ENCODE data around the gene PDSS1.
"Not testable (repeated sequence)": the region's sequence is repeated elsewhere in the genome, so short reads cannot be mapped to it uniquely, and the experiment has no call there.

Gene PDSS1, protein sequence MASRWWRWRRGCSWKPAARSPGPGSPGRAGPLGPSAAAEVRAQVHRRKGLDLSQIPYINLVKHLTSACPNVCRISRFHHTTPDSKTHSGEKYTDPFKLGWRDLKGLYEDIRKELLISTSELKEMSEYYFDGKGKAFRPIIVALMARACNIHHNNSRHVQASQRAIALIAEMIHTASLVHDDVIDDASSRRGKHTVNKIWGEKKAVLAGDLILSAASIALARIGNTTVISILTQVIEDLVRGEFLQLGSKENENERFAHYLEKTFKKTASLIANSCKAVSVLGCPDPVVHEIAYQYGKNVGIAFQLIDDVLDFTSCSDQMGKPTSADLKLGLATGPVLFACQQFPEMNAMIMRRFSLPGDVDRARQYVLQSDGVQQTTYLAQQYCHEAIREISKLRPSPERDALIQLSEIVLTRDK

GRCh38 chr10:26697163-26697921 is at the start of gene PDSS1:
Gene PDSS1, plus strand, starts transcription at chr10:26697701. Its CDS starts 11 bp downstream, at chr10:26697712.
- DNase-seq (ENCODE audit: low read depth), result peak; percentile 74

GRCh38 chr10:26648245-26648636 is 49.3 kb upstream of the PDSS1 start:
- DNase-seq (ENCODE audit: low read depth), result not testable (repeated sequence)

GRCh38 chr10:26650406-26650805 is 47.1 kb upstream of the PDSS1 start:
- DNase-seq (ENCODE audit: low read depth), result no peak

GRCh38 chr10:26651476-26651875 is 46.0 kb upstream of the PDSS1 start:
- not testable (repeated sequence) for DNase-seq (ENCODE audit: low read depth)

GRCh38 chr10:26653004-26653403 is 44.5 kb upstream of the PDSS1 start:
- no peak for DNase-seq (ENCODE audit: low read depth)

GRCh38 chr10:26655746-26656145 is 41.8 kb upstream of the PDSS1 start:
- no peak for DNase-seq (ENCODE audit: low read depth)

DNA sequence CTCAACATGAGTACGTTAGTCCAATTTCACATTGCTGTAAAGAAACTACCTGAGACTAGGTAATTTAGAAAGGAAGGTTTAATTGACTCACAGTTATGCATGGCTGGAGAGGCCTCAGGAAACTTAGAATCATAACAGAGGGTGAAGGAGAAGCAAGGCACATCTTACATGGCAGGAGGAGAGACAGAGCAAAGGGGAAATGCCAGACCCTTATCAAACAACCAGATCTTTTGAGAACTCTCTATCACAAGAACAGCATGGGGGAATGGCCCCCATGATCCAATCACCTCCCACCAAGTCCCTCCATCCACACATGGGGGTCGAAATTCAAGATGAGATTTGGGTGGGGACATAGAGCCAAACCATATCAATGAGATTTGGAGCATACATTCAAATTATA is 34.6 kb upstream of the PDSS1 start:
- no peak for DNase-seq (ENCODE audit: low read depth)

DNA sequence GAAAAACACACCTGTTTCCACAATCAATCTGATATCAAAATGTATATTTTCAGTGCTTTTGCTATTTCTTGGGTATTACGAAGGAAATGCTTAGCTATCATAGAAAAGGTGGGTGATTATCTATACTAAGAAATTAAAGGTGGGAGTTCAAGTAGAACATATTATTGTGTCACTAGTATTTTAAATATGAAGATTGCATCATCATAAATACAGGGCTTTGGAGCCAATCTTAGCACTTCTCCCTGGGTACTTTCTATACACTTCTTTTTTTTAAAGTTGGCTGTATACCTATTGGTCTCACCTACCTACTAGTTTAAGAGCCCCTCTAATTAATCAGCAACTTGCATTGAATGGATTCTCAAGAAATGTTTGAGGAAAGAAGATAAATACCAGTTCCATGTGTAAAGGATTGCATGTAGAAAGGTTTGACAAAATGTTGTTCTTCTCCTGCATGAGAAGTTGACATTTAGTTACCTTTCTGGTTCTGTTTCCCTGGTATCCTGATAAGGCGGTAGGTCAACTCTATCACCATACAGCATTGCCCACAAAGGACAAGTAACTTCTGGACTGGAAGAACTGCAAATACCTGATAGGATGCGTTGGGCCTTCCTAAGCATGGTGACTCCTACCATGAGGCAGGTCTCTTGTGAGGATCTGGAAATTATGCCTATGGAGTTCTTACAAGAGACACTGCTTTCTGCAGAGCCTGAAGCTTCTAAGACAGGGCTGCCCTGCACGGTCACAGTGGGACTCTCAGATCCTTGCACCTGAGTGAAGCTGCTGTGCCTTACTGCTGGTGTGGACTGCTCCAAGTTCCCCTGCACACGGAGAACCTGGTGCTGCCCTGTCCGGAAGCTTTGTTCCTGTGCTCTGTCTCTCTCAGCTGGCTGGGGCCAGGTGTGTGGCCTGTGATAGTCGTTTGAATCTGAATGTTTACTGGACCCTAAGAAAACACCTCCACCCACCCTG is 32.1 kb upstream of the PDSS1 start:
- no peak for DNase-seq (ENCODE audit: low read depth)

GRCh38 chr10:26675873-26676257 is 21.6 kb upstream of the PDSS1 start:
- DNase-seq (ENCODE audit: low read depth), result no peak

DNA sequence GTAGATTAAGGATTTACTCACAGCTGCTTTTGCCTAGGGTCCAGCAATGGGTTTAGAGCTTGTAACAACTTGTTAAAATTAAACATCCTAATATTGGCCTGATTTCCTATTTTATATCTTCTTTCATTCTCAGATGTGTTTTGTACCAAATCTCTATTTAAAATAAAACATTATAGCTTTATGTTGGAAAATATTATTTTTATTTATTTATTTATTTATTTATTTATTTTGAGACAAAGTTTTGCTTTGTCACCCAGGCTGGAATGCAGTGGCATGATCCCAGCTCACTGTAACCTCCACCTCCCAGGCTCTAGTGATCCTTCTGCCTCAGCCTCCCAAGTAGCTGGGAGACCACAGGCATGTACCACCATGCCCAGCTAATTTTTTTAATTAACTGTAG is 17.9 kb upstream of the PDSS1 start:
- no peak for DNase-seq (ENCODE audit: low read depth)

DNA sequence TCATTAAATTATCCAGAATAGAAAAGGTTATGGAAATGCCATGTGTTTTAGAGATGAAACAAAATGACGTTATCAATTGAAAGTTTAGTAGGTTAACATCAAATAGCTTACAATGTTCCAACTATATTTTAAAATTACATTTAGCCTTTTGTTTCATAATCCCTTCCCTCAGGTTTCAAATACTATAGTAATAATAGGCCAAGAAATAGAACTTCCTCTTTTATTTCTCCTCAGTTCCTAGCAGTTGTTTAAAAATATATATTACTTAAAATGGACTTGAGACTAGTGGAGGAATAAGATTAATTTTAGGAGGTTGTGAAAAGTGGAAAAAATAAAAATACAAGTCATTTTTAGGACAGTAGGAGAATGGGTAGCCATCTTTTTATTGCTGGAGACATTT is 16.4 kb upstream of the PDSS1 start:
- no peak for DNase-seq (ENCODE audit: low read depth)

GRCh38 chr10:26681971-26682370 is 15.5 kb upstream of the PDSS1 start:
- peak; percentile 73 for DNase-seq (ENCODE audit: low read depth)

- no peak for DNase-seq (ENCODE audit: low read depth)
Measured at GRCh38 chr10:26682931-26683330, 14.6 kb upstream of the PDSS1 start.

GRCh38 chr10:26684667-26685264 is 12.7 kb upstream of the PDSS1 start:
- peak; percentile 69 for DNase-seq (ENCODE audit: low read depth)

DNA sequence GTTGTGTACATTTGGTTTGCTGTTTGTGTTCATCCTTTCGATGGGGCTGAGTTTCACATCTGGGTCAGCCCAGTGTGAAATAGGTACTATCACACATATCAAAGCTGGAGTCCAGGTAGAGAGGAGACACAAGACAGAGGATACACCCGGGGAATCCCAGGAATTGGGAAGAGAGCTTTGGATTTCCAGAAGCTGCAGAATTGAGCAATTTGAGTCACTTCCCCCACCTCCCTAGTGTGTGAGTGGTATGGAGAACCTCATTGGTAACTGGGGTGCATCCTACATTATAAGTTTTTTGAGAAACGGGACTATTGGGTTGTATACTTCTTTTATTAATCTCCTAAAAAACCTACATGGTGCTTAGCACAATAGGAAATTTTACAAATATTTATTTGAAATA is 12.1 kb upstream of the PDSS1 start:
- DNase-seq (ENCODE audit: low read depth), result no peak

GRCh38 chr10:26689399-26689798 is 8.1 kb upstream of the PDSS1 start:
- no peak for DNase-seq (ENCODE audit: low read depth)

GRCh38 chr10:26690731-26691475 is 6.6 kb upstream of the PDSS1 start:
- no peak for DNase-seq (ENCODE audit: low read depth)

DNA sequence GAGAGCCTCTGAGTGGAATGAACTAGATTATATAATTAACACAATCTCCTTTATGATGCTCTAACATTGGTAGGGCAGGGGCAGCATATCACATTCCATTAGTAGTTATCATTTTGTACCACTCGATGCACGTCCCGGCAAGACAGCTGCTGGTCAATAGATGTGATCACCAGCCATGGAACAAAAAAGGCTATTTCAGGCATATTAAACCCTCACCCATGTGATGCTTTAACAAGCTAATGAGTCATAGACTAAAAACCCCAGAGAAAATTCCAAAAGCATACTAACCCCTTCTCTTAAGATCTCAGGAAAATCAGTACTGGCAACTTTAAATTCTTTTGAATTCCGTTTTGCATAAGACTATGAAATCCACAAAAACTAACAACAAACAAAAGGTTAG is 3.0 kb upstream of the PDSS1 start:
- DNase-seq (ENCODE audit: low read depth), result peak; percentile 42

DNA sequence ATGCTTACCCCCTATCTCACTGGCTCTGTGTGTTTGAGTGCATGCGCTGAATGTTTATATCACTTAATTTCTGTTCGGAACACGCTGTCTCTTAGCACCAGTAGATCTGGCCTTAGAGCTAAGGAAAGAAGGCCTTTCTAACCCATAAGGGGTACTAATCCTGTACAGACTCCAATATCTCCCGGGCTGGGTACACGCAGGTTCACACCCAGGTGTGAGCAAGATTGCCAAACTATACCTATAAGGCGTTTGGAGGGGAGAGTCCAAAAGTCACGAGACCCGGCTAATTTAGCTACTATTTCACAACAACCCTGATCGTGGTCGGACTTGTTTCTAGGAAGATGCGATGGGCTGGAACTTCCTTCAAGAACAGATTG is 727 bp upstream of the PDSS1 start:
- peak; percentile 2 for DNase-seq (ENCODE audit: low read depth)

DNA sequence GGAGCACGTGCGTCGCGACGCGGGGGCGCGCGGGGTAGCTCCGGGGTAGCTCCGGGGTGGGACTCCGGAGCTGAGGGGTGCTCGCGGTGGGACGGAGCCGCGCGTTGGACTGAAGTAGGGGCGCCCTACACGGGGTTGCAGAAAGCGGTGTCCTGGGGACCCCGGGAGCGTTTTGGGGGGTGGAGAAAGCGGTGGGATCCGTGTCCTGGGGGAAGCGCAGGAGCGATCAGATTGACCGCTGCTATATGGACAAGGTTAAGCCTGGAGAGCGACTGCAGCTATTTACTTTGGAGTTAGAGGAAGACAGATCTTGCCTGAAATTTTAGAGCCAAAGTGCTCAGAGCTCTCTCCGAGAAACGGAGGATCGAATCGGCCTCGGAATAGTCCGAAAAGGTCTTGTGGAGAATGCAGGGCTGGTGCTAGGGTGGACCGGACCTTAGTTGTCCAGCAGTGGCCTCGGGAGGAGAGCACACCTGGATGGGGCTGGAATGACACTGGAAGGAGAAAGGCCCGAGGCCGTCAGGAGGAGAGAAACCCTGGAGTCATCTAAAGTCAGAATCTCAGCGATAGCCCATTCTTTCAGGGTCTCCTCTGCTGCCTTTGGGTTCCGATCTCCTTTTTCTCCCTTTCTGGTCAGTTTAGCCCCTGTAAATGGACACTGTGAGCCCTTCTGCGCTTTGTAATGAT is 564 bp downstream of the PDSS1 start:
- DNase-seq (ENCODE audit: low read depth), result peak; percentile 23

DNA sequence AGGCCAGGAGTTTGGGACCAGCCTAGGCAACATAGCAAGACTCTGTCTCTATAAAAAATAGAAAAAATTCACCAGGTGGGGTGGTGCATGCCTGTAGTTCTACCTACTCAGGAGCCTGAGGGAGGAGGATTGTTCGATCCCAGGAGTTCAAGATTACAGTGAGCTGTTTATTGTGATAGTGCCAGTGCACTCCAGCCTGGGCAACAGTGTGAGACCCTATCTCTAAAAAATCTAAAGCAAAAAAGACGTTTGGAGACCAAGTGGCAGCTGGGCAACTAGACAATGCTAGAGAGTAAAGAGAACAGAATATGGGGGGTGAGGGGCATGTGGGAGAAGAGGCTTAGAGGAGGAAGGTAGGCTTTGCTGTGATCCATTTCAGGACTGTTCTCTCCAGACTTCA is 1.4 kb downstream of the PDSS1 start:
- no peak for DNase-seq (ENCODE audit: low read depth)
